ENCODE measurements around the gene ABHD2.

GRCh38 chr15:89186803-89187202 is 98.5 kb downstream of the ABHD2 start:
- TF ChIP-seq, protein P1, sequence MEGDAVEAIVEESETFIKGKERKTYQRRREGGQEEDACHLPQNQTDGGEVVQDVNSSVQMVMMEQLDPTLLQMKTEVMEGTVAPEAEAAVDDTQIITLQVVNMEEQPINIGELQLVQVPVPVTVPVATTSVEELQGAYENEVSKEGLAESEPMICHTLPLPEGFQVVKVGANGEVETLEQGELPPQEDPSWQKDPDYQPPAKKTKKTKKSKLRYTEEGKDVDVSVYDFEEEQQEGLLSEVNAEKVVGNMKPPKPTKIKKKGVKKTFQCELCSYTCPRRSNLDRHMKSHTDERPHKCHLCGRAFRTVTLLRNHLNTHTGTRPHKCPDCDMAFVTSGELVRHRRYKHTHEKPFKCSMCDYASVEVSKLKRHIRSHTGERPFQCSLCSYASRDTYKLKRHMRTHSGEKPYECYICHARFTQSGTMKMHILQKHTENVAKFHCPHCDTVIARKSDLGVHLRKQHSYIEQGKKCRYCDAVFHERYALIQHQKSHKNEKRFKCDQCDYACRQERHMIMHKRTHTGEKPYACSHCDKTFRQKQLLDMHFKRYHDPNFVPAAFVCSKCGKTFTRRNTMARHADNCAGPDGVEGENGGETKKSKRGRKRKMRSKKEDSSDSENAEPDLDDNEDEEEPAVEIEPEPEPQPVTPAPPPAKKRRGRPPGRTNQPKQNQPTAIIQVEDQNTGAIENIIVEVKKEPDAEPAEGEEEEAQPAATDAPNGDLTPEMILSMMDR (IDR thresholded peaks at IDR 0.05; ENCODE audit: low read depth, low read length): no peak
- TF ChIP-seq EZH2phosphoT487 (IDR thresholded peaks at IDR 0.05; ENCODE audit: low read depth): no peak

Data from OCI-LY3 (cell line).